BJ (cell line): ENCODE data around the gene PUSL1. TPM values are rescaled to one million over a fixed set of nuclear protein-coding genes. Genes with fewer than 3 reads are reported as not detected.

ENCODE experiments used
- CTCF ChIA-PET: fragments of 350-600 bp; formaldehyde crosslinking; extraction: SDS; loops from one replicate; lab custom pipeline; 2021; ENCODE audit warnings: antibody characterized with exemption, inconsistent platforms; lab: Yijun Ruan, JAX
- POLR2A ChIA-PET: fragments of 300-600 bp; sonication (Branson Sonifier 250); formaldehyde crosslinking; extraction: SDS; loops from one replicate; lab custom pipeline; 2021; ENCODE audit warnings: antibody characterized with exemption; lab: Charles Lee
- DNase-seq: peaks from one replicate; pipeline ENCODE4 v3.0.0-alpha.2; 2011; ENCODE audit warnings: low read depth
- H3K27me3 ChIP-seq: 2 replicates; pipeline ENCODE4 v1.6.0; 2011; ENCODE audit warnings: low read length; ENCODE audit not compliant: control insufficient read depth, insufficient read depth
- H3K36me3 ChIP-seq: 2 replicates; pipeline ENCODE4 v1.5.1; 2011; ENCODE audit warnings: low read length; ENCODE audit not compliant: control insufficient read depth, insufficient read depth
- H3K4me3 ChIP-seq: 2 replicates; pipeline ENCODE4 v1.5.1; 2011; ENCODE audit warnings: low read depth, mild to moderate bottlenecking, control low read depth, low read length
- CTCF ChIP-seq: IDR thresholded peaks from 2 replicates; pipeline ENCODE4 v1.5.1; 2011; ENCODE audit warnings: low read depth, mild to moderate bottlenecking, control low read depth, inconsistent platforms, low read length, moderate library complexity; ENCODE audit not compliant: insufficient read depth
- polyA plus RNA-seq: library from polyadenylated mRNA; depleted of rRNA; stranded (reverse); fragments of >200 nt; gene quantifications from 2 replicates; pipeline ENCODE4 v1.2.3, GENCODE V29; 2011; rRNA removed
- small RNA-seq: library from RNA; depleted of rRNA; stranded (forward); fragments of <200 nt; gene quantifications from one replicate; pipeline ENCODE3, GENCODE V24; 2012; ENCODE audit warnings: low replicate concordance, low read depth; ENCODE audit not compliant: insufficient read length

PUSL1 gene
- polyA plus RNA-seq, 1 experiment: 18.2 TPM

- DNase-seq: no peak
- CTCF ChIA-PET: interaction anchor here (0.6 to 2.7 kb wide), 5 partner anchors 12 to 474 kb away, joined by 3 to 31 read pairs (median 3); no protein-coding TSS in a partner anchor
- Histone ChIP-seq H3K27me3 (no peaks in the 10 kb centered on the region), H3K36me3 (peaks cover 7% of the 10 kb centered on the region), H3K4me3 (peak overlapping the region; percentile 95)
- no peak for TF ChIP-seq CTCF
- POLR2A ChIA-PET: interaction anchor here (1.0 kb wide), 1 partner anchor 16 kb away, joined by 4 read pairs; no protein-coding TSS in a partner anchor
These were observed 50.9 kb downstream of the PUSL1 start for GRCh38 chr1:1359308-1359663.

- CTCF ChIA-PET: interaction anchor here (0.6 to 1.4 kb wide), 8 partner anchors 12 to 145 kb away, joined by 3 to 9 read pairs (median 4); no protein-coding TSS in a partner anchor
These were observed 51.5 kb downstream of the PUSL1 start for GRCh38 chr1:1359664-1360468.

GRCh38 chr1:1360506-1361169 lies 52.2 kb downstream of the PUSL1 start:
- ChIA-PET POLR2A (no interaction called here), CTCF (interaction anchor here (1.0 to 1.4 kb wide), 5 partner anchors 11 to 15 kb away, joined by 3 to 9 read pairs (median 4); no protein-coding TSS in a partner anchor)

More at GRCh38 chr1:1359664-1360468, 51.5 kb downstream of the PUSL1 start:
- POLR2A ChIA-PET: no interaction called here
- TF ChIP-seq CTCF: no peak
- DNase-seq: peak; percentile 68
- H3K4me3 ChIP-seq: peak overlapping the region; percentile 12
- peaks cover 2% of the 10 kb centered on the region for H3K36me3 ChIP-seq
- no peaks in the 10 kb centered on the region for H3K27me3 ChIP-seq

More at GRCh38 chr1:1360506-1361169, 52.2 kb downstream of the PUSL1 start:
- Histone ChIP-seq H3K4me3 (no peak overlapping the region), H3K36me3 (0 out of 2 replicates have a peak, but pooled peaks cover 1% of the 10 kb centered on the region), H3K27me3 (no peaks in the 10 kb centered on the region)
- DNase-seq: peak; percentile 87
- no peak for TF ChIP-seq CTCF

Small RNA genes within 50 kb of the gene (small RNA-seq; reads per million reads assigned to genes)
- gene MIR6726: not detected

Other genes starting within 250 kb of the PUSL1 start
- gene RNF223, start 234.3 kb upstream of the PUSL1 start, polyA plus RNA-seq: not detected in 2 replicates
- gene C1orf159, start 192.5 kb upstream of the PUSL1 start, polyA plus RNA-seq: 4.3 and 8.9 TPM in 2 replicates
- not detected in 2 replicates for gene TTLL10, start 134.7 kb upstream of the PUSL1 start, polyA plus RNA-seq
- gene TNFRSF18, start 102.0 kb upstream of the PUSL1 start, polyA plus RNA-seq: 0.40 TPM in 1 of 2 replicates, not detected in the other
- not detected in 2 replicates for gene TNFRSF4, start 94.4 kb upstream of the PUSL1 start, polyA plus RNA-seq
- 119 and 188 TPM in 2 replicates for gene SDF4, start 76.6 kb upstream of the PUSL1 start, polyA plus RNA-seq
- gene B3GALT6, start 76.4 kb upstream of the PUSL1 start, polyA plus RNA-seq: 16.9 and 20.9 TPM in 2 replicates
- 0.42 and 0.43 TPM in 2 replicates for gene C1QTNF12, start 61.9 kb upstream of the PUSL1 start, polyA plus RNA-seq
- 20.5 and 25.7 TPM in 2 replicates for gene UBE2J2, start 34.7 kb upstream of the PUSL1 start, polyA plus RNA-seq
- 1.1 and 1.9 TPM in 2 replicates for gene SCNN1D, start 28.2 kb upstream of the PUSL1 start, polyA plus RNA-seq
- gene ACAP3, start 667 bp upstream of the PUSL1 start, polyA plus RNA-seq: 19.5 and 33.9 TPM in 2 replicates
- gene INTS11, start 16.1 kb downstream of the PUSL1 start, polyA plus RNA-seq: 52.0 and 95.8 TPM in 2 replicates
- gene CPTP, start 16.2 kb downstream of the PUSL1 start, polyA plus RNA-seq: 11.1 and 14.2 TPM in 2 replicates
- gene TAS1R3, start 22.7 kb downstream of the PUSL1 start, polyA plus RNA-seq: 0.06 and 0.11 TPM in 2 replicates
- gene DVL1, start 40.8 kb downstream of the PUSL1 start, polyA plus RNA-seq: 16.2 and 23.6 TPM in 2 replicates
- gene MXRA8, start 50.0 kb downstream of the PUSL1 start, polyA plus RNA-seq: 427 and 702 TPM in 2 replicates
- 73.2 and 97.8 TPM in 2 replicates for gene AURKAIP1, start 66.6 kb downstream of the PUSL1 start, polyA plus RNA-seq
- 142 and 175 TPM in 2 replicates for gene CCNL2, start 90.7 kb downstream of the PUSL1 start, polyA plus RNA-seq
- 84.8 and 121 TPM in 2 replicates for gene MRPL20, start 98.7 kb downstream of the PUSL1 start, polyA plus RNA-seq
- gene ANKRD65, start 112.7 kb downstream of the PUSL1 start, polyA plus RNA-seq: 0.31 and 0.43 TPM in 2 replicates
- gene VWA1, start 127.1 kb downstream of the PUSL1 start, polyA plus RNA-seq: 1.7 and 2.0 TPM in 2 replicates
- gene ATAD3C, start 141.1 kb downstream of the PUSL1 start, polyA plus RNA-seq: 0.06 and 0.20 TPM in 2 replicates
- gene ATAD3B, start 163.2 kb downstream of the PUSL1 start, polyA plus RNA-seq: 9.5 and 12.5 TPM in 2 replicates
- gene ATAD3A, start 203.6 kb downstream of the PUSL1 start, polyA plus RNA-seq: 12.5 and 19.7 TPM in 2 replicates
- 5.5 and 8.7 TPM in 2 replicates for gene TMEM240, start 232.0 kb downstream of the PUSL1 start, polyA plus RNA-seq